Activated CD8-positive, alpha-beta memory T cell treated with anti-CD3 and anti-CD28 coated beads for 36 hours (primary cell): Measurements from ENCODE around the gene GCNT2. TPM values are rescaled to one million over a fixed set of nuclear protein-coding genes. Genes with fewer than 3 reads are reported as not detected.
"Not testable (repeated sequence)": the region's sequence is repeated elsewhere in the genome, so short reads cannot be mapped to it uniquely, and the experiment has no call there.

ENCODE experiments used
- CTCF ChIA-PET: fragments of 350-600 bp; sonication (Branson Sonifier 250); formaldehyde crosslinking; loops from one replicate; lab custom pipeline; 2021; ENCODE audit warnings: antibody characterized with exemption; lab: Charles Lee
- POLR2A ChIA-PET: fragments of 350-600 bp; sonication (Branson Sonifier 250); formaldehyde crosslinking; loops from one replicate; lab custom pipeline; 2021; ENCODE audit warnings: antibody characterized with exemption; lab: Charles Lee
- total RNA-seq, 2 experiments: library from RNA; stranded (reverse); gene quantifications; one replicate each; pipeline ENCODE4 v1.2.3, GENCODE V29; 2021

GCNT2 gene
- total RNA-seq, 2 experiments from 2014 or later = 1.7 TPM

DNA sequence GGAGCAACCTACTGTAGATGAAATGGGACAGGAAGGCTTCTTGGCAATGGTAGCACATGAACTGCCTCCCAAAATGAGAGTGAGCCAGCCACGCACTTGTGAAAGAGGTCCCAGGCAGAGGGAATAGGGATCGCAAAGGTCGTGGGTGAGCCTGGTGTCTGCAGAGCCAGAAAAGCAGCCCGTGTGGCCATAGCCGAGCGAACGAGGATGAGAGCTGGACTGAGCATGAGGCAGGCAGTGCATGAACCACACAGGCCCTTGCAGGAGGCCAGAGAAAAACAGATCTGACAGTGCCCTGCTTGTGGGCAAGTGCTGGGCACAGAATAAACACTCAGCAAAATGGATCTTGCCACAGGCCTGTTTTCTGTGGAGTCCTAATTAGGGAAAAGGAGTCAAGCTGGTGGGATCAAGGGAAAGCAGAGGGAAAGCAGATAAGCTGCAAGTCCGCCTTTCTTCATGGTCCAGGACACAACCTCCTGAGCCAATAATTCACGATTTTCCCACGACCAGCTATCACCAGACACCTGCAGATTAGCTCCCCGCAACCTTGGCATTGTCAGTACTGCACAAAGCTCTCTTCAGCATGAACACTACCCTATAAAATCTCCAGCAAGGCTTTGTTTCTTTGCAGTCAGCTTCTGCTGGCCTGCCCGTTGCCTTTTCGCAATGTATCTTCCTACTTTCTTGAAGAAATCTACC is 44.0 kb downstream of the GCNT2 start:
- ChIA-PET POLR2A (no interaction called here), CTCF (no interaction called here)

DNA sequence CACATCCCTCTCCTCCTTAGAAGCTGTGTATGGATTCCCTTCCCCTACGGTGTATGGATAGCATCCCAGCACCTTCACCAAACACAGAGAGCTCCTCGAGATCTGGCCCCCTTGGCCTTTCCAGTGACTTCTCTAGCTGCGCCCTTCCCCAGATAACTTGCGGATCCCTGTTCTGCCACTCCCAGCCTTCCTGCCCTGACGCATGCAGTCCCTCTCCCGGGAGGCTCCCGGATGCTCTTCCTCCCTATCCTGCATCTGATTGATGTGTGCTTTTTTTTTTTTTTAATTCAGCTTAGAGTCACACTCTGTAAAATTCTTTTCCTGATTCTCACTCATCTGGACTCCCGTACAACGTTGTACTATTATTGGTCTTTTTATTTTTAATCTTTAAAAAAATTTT is 44.8 kb downstream of the GCNT2 start:
- POLR2A ChIA-PET = no interaction called here

DNA sequence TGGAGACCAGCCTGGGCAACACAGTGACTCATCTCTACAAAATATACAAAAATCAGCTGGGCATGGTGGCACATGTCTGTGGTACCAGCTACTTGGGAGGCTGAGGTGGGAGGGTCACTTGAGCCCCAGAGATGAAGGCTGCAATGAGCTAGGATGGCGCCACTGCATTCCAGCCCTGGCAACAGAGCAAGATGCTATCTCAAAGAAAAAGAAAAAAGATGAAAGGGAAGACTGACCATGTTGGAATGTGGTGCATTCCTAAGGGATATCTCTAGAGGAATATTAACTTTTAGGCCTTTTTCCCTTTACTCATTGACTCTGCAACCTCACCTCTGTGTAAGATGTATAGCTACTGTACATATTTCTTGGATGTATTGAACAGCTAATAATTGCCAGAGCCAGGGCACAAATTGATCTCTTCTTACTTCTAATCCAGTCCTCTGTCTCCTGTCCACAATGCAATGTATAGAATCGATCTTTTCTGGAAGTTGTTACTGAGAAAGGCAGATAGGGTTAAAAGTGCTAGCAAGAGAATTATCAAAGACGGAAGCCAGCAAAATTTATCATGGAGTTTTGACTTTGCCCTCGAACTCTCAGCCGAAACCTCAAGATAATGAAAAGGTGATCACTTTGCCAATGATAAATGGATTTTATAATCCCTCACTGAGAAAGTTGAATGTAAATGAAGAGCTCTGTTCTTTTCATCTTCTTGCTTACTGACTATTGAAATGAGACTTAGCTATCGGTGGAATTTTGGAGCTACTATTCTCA is 46.3 kb downstream of the GCNT2 start:
- ChIA-PET POLR2A (no interaction called here), CTCF (no interaction called here)

More for the DNA sequence above, 44.8 kb downstream of the GCNT2 start:
- CTCF ChIA-PET = no interaction called here

DNA sequence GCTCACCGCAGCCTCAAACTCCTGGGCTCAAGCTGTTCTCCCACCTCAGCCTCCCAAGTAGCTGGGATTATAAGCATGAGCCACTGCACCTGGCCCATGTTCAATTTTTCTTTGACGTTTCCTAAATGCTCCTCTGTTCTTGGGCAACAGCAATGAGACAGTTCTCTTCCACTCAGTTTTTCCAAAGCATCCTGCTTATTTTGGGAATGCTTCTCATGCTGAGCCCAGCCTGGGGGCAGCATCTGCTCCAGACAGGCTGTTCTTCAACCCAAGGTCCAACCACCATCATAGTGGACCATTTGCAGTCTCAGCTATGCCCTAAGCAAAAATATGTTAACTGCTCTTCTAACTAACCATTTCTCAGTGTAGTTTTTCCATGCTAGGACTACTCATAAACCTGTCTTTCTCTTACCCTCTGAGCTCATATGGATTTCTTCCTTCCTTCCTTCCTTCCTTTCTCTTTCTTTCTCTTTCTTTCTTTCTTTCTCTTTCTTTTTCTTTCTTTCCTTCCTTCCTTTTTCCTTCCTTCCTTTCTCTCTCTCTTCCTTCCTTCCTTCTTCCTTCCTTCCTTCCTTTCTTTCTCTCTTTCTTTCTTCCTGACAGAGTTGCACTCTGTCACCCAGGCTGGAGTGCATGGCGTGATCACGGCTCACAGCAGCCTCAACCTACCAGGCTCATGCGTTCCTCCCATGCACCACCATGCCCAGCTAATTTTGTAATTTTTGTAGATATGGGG is 48.4 kb downstream of the GCNT2 start:
- ChIA-PET CTCF (no interaction called here), POLR2A (no interaction called here)

DNA sequence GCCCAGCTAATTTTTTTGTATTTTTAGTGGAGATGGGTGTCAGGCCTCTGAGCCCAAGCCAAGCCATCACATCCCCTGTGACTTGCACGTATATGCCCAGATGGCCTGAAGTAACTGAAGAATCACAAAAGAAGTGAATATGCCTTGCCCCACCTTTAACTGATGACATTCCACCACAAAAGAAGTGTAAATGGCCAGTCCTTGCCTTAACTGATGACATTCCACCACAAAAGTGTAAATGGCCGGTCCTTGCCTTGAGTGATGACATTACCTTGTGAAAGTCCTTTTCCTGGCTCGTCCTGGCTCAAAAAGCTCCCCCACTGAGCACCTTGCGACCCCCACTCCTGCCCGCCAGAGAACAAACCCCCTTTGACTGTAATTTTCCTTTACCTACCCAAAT is 54.4 kb downstream of the GCNT2 start:
- CTCF ChIA-PET = not testable (repeated sequence)

DNA sequence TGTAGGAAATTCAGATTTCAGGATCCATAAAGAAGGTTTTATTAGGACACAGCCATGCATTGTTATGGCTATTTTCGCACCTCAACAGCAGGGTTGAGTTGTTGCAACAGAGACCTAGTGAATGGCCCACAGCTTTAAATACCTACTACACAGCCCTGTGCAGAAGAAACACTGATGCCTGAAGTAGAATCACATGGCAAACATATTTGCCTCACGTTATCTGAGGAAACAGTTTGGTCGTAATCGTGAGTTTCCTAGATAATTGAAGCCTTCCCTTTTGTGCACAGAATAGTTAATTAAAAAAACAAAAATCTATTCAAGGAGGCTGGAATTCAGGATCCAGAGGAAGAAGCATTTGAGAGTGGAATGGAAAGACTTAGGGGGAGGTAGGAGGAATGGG is 55.1 kb downstream of the GCNT2 start:
- CTCF ChIA-PET = no interaction called here
- POLR2A ChIA-PET = interaction anchor here (0.5 kb wide), 1 partner anchor 795 kb away, joined by 3 read pairs; no protein-coding TSS in a partner anchor

More for the DNA sequence above, 54.4 kb downstream of the GCNT2 start:
- POLR2A ChIA-PET = not testable (repeated sequence)

DNA sequence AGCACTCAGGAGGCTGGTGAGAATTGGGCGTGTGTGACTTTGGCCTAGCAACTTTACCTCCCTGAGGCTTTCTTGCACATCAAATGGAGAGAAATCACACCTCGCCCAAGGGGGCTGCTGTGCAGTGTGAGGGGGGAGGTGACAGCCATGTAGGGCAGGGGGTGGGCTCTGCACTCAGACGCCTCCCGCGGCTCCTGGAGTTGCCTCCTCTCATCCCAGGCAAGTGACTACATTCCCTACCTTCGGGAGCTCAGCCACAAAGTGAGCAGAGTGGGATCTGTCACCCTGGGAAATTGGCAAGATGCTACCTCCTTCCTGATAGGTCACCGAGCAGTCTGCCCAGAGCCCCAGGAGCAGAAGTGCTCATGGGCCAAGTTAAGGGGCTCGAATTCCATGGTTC is 56.0 kb downstream of the GCNT2 start:
- ChIA-PET POLR2A (no interaction called here), CTCF (no interaction called here)

DNA sequence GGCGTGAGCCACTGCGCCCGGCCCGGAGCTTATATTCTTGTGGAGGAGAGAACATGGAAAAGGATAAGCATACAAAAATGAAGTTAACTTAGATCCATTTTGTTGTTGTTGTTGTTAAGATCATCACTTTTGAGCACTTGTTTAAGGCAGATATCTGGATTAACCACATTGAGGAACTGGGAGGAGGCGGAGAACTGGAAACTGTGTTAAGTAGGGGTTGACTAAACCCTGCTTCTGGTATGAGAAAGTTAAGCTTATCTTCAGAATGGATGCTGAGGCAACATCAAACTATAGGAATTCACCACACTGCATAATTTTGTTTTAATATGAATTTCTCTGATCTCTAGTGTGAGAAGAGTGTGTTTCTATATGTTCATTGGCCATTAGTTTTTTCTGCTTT is 57.6 kb downstream of the GCNT2 start:
- CTCF ChIA-PET = no interaction called here
- POLR2A ChIA-PET = no interaction called here

DNA sequence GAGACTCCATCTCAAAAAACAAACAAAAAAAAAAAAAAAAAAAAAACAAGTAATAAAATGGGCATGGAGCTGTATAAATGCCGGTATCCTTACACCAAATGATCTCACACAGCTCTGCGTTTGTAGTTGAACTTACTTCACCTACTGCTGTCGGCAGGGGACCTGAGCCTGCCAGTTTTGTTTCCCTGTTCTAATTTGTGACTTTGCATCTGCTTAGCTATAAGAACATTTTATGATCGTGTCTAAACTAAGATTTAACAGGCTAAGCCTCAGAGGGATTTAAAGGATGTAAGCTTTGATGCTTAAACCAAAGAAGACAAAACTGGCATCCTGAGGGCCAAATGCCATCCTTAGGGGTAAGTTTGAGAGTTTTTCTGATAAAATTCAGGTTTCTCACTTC is 58.7 kb downstream of the GCNT2 start:
- ChIA-PET POLR2A (no interaction called here), CTCF (interaction anchor here (0.7 kb wide), 1 partner anchor 961 kb away, joined by 4 read pairs; no protein-coding TSS in a partner anchor)

DNA sequence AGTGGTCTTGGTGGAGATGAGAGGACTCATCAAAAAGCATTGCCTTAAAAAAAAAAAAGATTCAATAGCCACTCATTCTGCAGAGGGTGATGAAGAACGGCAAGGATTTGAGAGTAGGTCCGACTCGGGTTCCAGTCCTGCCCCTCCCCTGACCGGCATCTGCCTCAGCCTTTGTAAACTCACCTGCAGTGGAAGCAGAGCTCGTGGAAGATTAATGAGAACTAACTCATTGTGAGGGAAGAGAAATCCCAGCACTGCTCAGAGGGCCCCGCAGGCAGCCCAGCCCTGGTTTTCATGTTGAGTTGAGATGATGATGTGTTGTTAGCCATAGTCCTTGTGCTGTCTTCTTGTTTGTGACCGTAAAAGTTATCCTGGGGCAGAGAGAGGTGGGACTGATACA is 59.4 kb downstream of the GCNT2 start:
- POLR2A ChIA-PET = no interaction called here

DNA sequence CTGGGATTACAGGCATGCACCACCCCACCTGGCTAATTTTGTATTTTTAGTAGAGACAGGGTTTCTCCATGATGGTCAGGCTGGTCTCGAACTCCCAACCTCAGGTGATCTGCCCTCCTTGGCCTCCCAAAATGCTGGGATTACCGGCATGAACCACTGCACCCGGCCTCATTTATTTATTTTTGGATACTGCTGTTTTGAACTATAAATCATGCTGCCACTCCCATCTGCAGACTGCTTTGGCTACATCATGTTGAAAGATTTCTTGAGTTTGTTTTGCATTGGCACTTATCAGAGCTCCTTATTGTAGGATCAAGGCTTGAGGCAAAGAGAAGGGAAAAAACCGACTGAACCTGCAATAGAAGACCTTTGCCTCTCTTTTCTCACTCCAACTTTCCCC is 60.3 kb downstream of the GCNT2 start:
- CTCF ChIA-PET, POLR2A ChIA-PET: not testable (repeated sequence)

More for the DNA sequence above, 59.4 kb downstream of the GCNT2 start:
- CTCF ChIA-PET = no interaction called here

DNA sequence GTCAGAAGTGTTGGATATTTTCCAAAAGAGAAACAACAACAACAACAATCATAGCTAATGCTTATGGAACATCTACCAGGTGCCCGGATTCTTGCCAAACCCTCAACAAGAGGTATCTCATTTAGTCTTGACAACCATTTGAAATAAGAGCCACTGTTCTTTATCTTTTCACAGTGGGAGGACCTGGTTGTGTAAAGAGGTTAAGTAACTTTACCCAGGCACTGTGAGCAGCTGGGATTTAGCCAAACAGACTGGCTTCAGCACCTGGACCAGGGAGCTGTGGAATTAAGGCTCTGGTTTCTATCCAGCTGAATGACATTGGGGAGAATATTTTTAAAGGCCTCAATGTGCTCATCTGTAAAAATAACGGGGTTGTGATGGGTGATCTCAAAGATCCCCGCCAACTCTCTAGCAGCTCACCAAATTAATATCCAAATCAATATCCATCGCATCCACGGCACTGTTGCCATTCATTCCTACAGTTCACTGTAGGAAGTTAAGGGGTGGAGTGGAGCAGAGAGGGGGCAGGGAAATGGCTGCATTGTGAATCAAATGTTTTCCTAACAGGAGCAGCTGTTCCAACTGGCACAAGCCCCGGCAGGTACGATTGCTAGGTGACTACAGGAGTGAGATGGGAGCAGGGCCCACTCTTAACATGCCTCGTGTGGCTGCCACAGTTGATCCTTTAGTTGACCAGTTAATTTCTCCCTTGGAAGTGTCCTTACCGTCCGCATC is 61.8 kb downstream of the GCNT2 start:
- CTCF ChIA-PET = no interaction called here
- POLR2A ChIA-PET = no interaction called here

DNA sequence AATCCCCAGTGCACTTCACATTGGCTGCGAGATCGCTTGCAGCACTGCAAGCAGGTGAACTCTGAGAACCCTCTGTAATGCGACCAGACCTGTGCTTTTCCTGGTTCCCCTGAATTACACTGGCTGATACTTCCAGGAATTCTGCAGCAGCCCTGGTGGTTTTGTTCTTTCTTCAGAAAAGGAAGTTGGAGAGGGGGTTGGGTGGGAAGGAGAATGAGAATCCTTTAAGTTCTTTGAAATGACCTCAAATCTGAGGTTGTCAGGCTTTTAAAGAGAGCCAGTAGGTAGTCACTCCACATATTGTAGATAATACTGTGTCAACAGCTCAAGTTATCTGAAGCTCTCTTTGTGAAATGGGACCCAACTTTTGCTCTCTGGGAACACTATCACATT is 62.4 kb downstream of the GCNT2 start:
- POLR2A ChIA-PET = no interaction called here
- CTCF ChIA-PET = no interaction called here

DNA sequence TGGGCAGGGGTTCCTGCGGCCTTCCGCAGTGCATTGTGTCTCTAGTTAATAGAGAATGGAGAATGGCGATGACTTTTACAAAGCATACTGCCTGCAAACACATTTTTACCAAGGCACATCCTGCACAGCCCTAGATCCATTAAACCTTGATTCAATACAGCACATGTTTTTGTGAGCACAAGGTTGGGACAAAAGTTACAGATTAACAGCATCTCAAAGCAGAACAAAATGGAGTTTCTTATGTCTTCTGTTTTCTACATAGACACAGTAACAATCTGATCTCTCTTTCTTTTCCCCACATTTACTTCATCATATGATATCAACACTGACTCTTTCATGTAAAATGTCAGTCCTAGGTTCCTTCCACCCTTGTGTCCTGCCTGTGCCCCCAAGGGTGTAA is 63.5 kb downstream of the GCNT2 start:
- POLR2A ChIA-PET = no interaction called here

DNA sequence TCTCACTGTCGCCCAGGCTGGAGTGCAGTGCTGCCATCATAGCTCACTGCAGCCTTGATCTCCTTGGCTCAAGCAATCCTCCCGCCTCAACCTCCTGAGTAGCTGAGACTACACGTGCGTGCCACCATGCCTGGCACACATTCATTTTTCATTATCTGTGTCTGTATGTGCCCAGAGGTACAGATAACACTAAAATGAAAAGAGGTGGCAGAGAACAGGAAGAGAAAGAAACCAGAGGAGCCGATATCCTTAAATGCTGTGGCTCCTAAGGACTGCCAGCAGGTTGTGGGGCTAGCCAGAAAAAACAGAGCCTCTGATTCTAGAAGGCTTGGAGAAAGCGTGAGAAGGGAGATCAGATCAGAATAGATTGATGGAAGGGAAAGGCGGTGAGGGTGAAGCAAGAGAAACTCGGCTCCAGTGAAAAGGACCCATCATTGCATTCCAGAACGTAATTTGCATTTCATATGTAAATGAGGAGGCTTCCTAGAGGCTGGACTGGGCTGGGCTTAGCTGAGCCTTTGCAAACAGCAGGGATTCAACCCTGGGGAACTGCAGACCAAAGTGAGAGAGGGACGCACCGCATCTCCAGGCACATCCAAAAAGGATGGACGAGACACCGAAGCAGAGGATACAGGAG is 64.2 kb downstream of the GCNT2 start:
- ChIA-PET CTCF (no interaction called here), POLR2A (no interaction called here)

More for the DNA sequence above, 63.5 kb downstream of the GCNT2 start:
- CTCF ChIA-PET = no interaction called here

DNA sequence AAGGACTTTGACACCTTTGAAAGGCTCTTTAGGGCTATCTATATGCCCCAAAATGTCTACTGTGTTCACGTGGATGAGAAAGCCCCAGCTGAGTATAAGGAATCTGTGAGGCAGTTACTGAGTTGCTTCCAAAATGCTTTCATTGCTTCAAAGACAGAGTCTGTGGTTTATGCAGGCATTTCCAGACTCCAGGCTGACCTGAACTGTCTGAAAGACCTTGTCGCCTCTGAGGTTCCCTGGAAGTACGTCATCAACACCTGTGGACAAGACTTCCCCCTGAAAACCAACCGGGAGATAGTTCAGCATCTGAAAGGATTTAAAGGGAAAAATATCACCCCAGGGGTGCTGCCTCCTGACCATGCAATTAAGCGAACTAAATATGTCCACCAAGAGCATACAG is 65.2 kb downstream of the GCNT2 start:
- POLR2A ChIA-PET = no interaction called here
- CTCF ChIA-PET = no interaction called here

DNA sequence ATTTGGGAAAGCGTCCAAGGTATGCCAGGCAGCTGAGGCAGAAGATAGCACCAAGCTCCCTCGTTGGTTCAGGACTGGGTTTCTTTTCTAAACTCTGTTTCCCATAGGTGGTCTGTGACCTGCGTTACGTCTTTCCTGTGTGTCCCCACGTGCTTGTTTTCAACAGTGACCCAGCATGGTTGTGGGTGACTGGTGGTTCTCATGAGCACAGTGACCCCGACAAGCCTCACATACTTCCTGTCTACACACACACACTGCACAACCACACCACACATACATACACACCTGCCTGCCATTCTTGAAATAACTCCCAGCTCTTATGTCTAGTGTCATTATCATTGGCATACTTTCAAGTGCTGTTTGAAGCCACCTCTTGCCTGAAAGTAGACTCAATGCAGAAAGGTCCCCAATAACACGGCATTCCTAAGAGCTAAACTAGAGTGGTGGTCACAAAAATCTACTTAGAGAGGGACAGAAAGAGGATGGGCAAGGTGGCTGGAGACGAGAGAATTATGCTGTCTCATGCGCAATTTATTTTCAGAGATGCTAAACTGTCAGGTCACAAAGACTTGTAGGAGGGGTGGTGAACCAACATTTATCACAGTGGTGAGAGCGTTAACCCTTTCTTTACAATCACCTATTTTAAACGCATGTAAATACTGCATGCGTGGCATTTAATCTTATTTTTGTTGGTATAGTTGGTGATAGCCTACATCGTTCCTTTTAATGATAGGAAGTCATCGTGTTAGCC is 66.7 kb downstream of the GCNT2 start:
- ChIA-PET POLR2A (no interaction called here), CTCF (no interaction called here)

DNA sequence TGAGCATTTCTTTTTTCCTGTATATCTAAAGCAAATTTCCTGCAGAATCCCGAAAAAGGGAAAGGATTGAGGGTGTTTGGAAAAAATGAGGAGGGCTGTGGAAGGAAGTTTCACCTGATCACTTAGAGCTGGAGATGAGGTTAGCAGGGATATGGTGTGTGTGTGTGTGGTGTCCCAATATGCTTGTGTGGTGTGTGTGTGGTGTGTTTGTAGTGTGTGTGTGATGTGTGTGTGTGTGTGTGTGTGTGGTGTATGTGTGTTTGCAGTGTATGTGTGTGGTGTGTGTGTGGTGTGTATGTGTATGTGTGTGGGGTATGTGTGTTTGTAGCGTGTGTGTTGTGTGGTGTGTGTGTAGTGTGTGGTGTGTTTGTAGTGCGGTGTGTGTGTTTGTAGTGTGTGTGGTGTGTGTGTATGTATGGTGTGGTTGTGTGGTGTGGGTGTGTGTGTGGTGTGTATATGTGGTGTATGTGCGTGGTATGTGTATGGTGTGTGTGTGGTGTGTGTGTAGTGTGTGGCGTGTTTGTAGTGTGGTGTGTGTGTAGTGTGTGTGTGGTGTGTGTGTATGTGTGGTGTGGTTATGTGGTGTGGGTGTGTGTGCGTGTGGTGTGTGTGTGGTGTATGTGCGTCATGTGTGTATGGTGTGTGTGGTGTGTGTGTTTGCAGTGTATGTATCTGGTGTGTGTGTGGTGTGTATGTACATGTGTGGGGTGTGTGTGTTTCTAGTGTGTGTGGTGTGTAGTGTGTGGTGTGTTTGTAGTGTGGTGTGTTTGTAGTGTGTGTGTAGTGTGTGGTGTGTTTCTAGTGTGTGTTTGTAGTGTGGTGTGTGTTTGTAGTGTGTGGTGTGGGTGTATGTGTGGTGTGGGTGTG is 67.6 kb downstream of the GCNT2 start:
- POLR2A ChIA-PET = no interaction called here
- CTCF ChIA-PET = no interaction called here
